K562 (cell line): ENCODE measurements around the gene POLR1A.

Source experiments
- CBX8 ChIP-seq: fragments of 200-600 bp; sonication (generic); IDR thresholded peaks from 2 replicates; pipeline ENCODE4 v1.6.1; 2012; ENCODE audit warnings: borderline replicate concordance, mixed run types, low read depth, mild to moderate bottlenecking, moderate library complexity, mixed read lengths, low read length, control low read depth, inconsistent platforms; ENCODE audit not compliant: poor library complexity, severe bottlenecking; ENCODE audit errors: extremely low read depth
- CTCF ChIP-seq, 3 experiments: IDR thresholded peaks in 2 of 3; conservative IDR thresholded peaks in 1 of 3; 2 replicates each; pipeline ENCODE4 v1.5.1; 2011 to 2012; ENCODE audit warnings: low read length in 3 of 3, mild to moderate bottlenecking in 3 of 3, control low read depth in 2 of 3, improper control_type of control experiment in 1 of 3, inconsistent platforms in 1 of 3, low read depth in 1 of 3, mixed read lengths in 1 of 3, moderate library complexity in 1 of 3; ENCODE audit not compliant: insufficient read depth in 2 of 3
- EZH2 ChIP-seq: IDR thresholded peaks from 2 replicates; pipeline ENCODE4 v1.6.1; 2012; ENCODE audit warnings: low read depth, mild to moderate bottlenecking, inconsistent platforms, low read length, borderline replicate concordance
- KDM5B ChIP-seq: fragments of 200-600 bp; sonication (generic); IDR thresholded peaks from 2 replicates; pipeline ENCODE4 v1.6.1; 2012; ENCODE audit warnings: low read depth, mild to moderate bottlenecking, moderate library complexity, low read length, control low read depth, inconsistent platforms; ENCODE audit not compliant: insufficient replicate concordance
- KLF6 ChIP-seq: fragments of 250-450 bp; sonication (Bioruptor Pico); IDR thresholded peaks from 2 replicates; pipeline ENCODE4 v1.4.0; 2020; ENCODE audit warnings: mild to moderate bottlenecking, moderate library complexity, borderline replicate concordance
- MAFF ChIP-seq: IDR thresholded peaks from 2 replicates; pipeline ENCODE4 v1.6.1; 2012; ENCODE audit warnings: low read length, improper control_type of control experiment
- POLR2A ChIP-seq: fragments of 450-650 bp; conservative IDR thresholded peaks from 2 replicates; pipeline ENCODE4 v1.6.1; 2016
- POLR2AphosphoS5 ChIP-seq: IDR thresholded peaks from 2 replicates; pipeline ENCODE4 v1.6.1; 2011; ENCODE audit warnings: mild to moderate bottlenecking, low read depth, low read length, moderate library complexity; ENCODE audit not compliant: control insufficient read depth, insufficient read depth
- SPI1 ChIP-seq: IDR thresholded peaks from 2 replicates; pipeline ENCODE4 v1.6.1; 2011; ENCODE audit warnings: low read depth, low read length, control low read depth, borderline replicate concordance
- TF ChIP-seq, protein P1 (sequence below): fragments of 250-450 bp; sonication (Bioruptor Pico); IDR thresholded peaks from 2 replicates; pipeline ENCODE4 v1.4.0; 2020; ENCODE audit warnings: mild to moderate bottlenecking, moderate library complexity, borderline replicate concordance

- TF ChIP-seq POLR2A (no peak), EZH2 (no peak), KDM5B (no peak), CTCF (IDR thresholded peaks at IDR 0.05 in 2 of 3, conservative IDR thresholded peaks at IDR 0.05 in 1 of 3; ENCODE audit: insufficient read depth in 2 of 3, low read depth in 1 of 3, low read length in 3 of 3) (no peak), POLR2AphosphoS5 (no peak), MAFF (no peak), CBX8 (no peak), KLF6 (no peak), SPI1 (no peak)
- TF ChIP-seq, protein P1, sequence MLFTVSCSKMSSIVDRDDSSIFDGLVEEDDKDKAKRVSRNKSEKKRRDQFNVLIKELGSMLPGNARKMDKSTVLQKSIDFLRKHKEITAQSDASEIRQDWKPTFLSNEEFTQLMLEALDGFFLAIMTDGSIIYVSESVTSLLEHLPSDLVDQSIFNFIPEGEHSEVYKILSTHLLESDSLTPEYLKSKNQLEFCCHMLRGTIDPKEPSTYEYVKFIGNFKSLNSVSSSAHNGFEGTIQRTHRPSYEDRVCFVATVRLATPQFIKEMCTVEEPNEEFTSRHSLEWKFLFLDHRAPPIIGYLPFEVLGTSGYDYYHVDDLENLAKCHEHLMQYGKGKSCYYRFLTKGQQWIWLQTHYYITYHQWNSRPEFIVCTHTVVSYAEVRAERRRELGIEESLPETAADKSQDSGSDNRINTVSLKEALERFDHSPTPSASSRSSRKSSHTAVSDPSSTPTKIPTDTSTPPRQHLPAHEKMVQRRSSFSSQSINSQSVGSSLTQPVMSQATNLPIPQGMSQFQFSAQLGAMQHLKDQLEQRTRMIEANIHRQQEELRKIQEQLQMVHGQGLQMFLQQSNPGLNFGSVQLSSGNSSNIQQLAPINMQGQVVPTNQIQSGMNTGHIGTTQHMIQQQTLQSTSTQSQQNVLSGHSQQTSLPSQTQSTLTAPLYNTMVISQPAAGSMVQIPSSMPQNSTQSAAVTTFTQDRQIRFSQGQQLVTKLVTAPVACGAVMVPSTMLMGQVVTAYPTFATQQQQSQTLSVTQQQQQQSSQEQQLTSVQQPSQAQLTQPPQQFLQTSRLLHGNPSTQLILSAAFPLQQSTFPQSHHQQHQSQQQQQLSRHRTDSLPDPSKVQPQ (CRISPR knock-in tag) = no peak
Measured at GRCh38 chr2:86062043-86062442, 43.6 kb downstream of the POLR1A start.
